K562 (cell line): ENCODE results near the gene FOXO4. TPM values are rescaled to one million over a fixed set of nuclear protein-coding genes. Genes with fewer than 3 reads are reported as not detected.

Source experiments
- BHLHE40 ChIP-seq: IDR thresholded peaks from 2 replicates; pipeline ENCODE4 v1.6.1; 2011; ENCODE audit warnings: low read length, improper control_type of control experiment
- BRD4 ChIP-seq: fragments of 200-600 bp; sonication (generic); IDR thresholded peaks from 2 replicates; pipeline ENCODE4 v1.6.1; 2017; ENCODE audit warnings: inconsistent platforms
- C11orf30 ChIP-seq: fragments of 450-650 bp; IDR thresholded peaks from 2 replicates; pipeline ENCODE4 v1.6.1; 2016; ENCODE audit warnings: low read depth, mild to moderate bottlenecking
- CCNT2 ChIP-seq: IDR thresholded peaks from 2 replicates; pipeline ENCODE4 v1.6.1; 2011; ENCODE audit warnings: borderline replicate concordance, low read depth, mild to moderate bottlenecking, moderate library complexity, mixed read lengths, low read length; ENCODE audit not compliant: insufficient read length; ENCODE audit errors: extremely low read depth
- CHD1 ChIP-seq: fragments of 200-600 bp; sonication (generic); IDR thresholded peaks from one replicate; pipeline ENCODE4 v1.6.1; 2012; ENCODE audit warnings: mild to moderate bottlenecking, moderate library complexity, low read length, inconsistent platforms
- EGR1 ChIP-seq: fragments of 450-650 bp; conservative IDR thresholded peaks from 2 replicates; pipeline ENCODE4 v1.6.1; 2017; ENCODE audit warnings: mild to moderate bottlenecking
- GABPA ChIP-seq: fragments of 200-800 bp; sonication (Bioruptor generic); conservative IDR thresholded peaks from 2 replicates; pipeline ENCODE4 v1.6.1; 2016; ENCODE audit warnings: low read depth, missing genetic modification characterization, missing compliant biosample characterization
- GTF2E2 ChIP-seq: fragments of 200-800 bp; sonication (Bioruptor generic); IDR thresholded peaks from 2 replicates; pipeline ENCODE4 v1.6.1; 2016; ENCODE audit warnings: missing genetic modification characterization, missing compliant biosample characterization
- GTF2F1 ChIP-seq: IDR thresholded peaks from 2 replicates; pipeline ENCODE4 v1.6.1; 2011; ENCODE audit warnings: low read depth, low read length, improper control_type of control experiment
- MNT ChIP-seq, 2 experiments: fragments of 450-650 bp; conservative IDR thresholded peaks; 2 replicates each; pipeline ENCODE4 v1.6.1; 2017; ENCODE audit warnings: mild to moderate bottlenecking in 2 of 2, moderate library complexity in 2 of 2
- RB1 ChIP-seq: fragments of 450-650 bp; IDR thresholded peaks from 2 replicates; pipeline ENCODE4 v1.6.1; 2017; ENCODE audit warnings: low read depth, mild to moderate bottlenecking
- SP1 ChIP-seq: sonication (generic); formaldehyde crosslinking; IDR thresholded peaks from 2 replicates; pipeline ENCODE4 v1.8.1; 2022; ENCODE audit warnings: mild to moderate bottlenecking, missing genetic modification reagents
- SRSF7 ChIP-seq: fragments of 200-400 bp; formaldehyde crosslinking; optimal IDR thresholded peaks from 2 replicates; pipeline ENCODE3; 2017; ENCODE audit warnings: mild to moderate bottlenecking, low read depth, low read length
- TAF1 ChIP-seq: IDR thresholded peaks from 2 replicates; pipeline ENCODE4 v1.6.1; 2011; ENCODE audit warnings: mild to moderate bottlenecking, low read length, moderate library complexity; ENCODE audit not compliant: insufficient read depth, control insufficient read depth, severe bottlenecking; ENCODE audit errors: extremely low read depth
- YY1 ChIP-seq, 3 experiments: IDR thresholded peaks; 2 replicates each; pipeline ENCODE4 v1.6.1; 2011; ENCODE audit warnings: low read length in 2 of 3, mild to moderate bottlenecking in 2 of 3, moderate library complexity in 2 of 3, borderline replicate concordance in 1 of 3, control low read depth in 1 of 3, low read depth in 1 of 3; ENCODE audit not compliant: insufficient read depth in 3 of 3, insufficient replicate concordance in 2 of 3, control insufficient read depth in 1 of 3, insufficient read length in 1 of 3; ENCODE audit errors: extremely low read depth in 1 of 3
- ZFX ChIP-seq: sonication (generic); formaldehyde crosslinking; IDR thresholded peaks from 2 replicates; pipeline ENCODE4 v1.8.0; 2022; ENCODE audit warnings: mild to moderate bottlenecking, missing genetic modification reagents, moderate library complexity
- polyA plus RNA-seq, 8 experiments: library from polyadenylated mRNA; depleted of rRNA in 4 of 8; stranded (reverse) in 5 of 8; unstranded in 3 of 8; fragments of >200 nt; fragmentation: Nextera tagmentation in 2 of 8; fragmentation: Illumina TruSeq in 1 of 8; extraction: Ambion mirVana in 2 of 8; extraction: Trizol in 1 of 8; gene quantifications; 2 replicates each; pipeline versions ENCODE4 v1.2.1 to v1.2.3, GENCODE V29; 2011 to 2014; ENCODE audit warnings: inconsistent platforms in 1 of 8, missing spikeins in 1 of 8
- total RNA-seq, 7 experiments: library from RNA; depleted of rRNA in 6 of 7; stranded (reverse); fragments of >200 nt in 6 of 7; fragmentation: Illumina TruSeq in 2 of 7; extraction: Trizol in 2 of 7; gene quantifications; 2 replicates each; pipeline versions ENCODE4 v1.2.1 to v1.2.3, GENCODE V29; 2011 to 2021; ENCODE audit warnings: low replicate concordance in 1 of 7

Gene FOXO4
- total and polyA plus RNA-seq, 9 of the 15 experiments (the other 6 are each of a cell fraction or from before 2014, with no cell fraction given) = 0.13 to 26.6 (median 8.5) TPM

GRCh38 chrX:71118032-71118984 lies 22.7 kb downstream of the FOXO4 start, which contains the start of gene MED12 (continued):
- TF ChIP-seq YY1 (IDR thresholded peaks at IDR 0.05; ENCODE audit: borderline replicate concordance in 1 of 3, control insufficient read depth in 1 of 3, extremely low read depth in 1 of 3, insufficient read depth in 3 of 3, insufficient read length in 1 of 3, insufficient replicate concordance in 2 of 3, low read depth in 1 of 3, low read length in 2 of 3) (peak; percentile 47 to 90 (median 82)), TAF1 (peak; percentile 60), GABPA (peak; percentile 18; the same call in 1 of the 2 replicates), C11orf30 (peak; percentile 10; the same call in 1 of the 2 replicates), CHD1 (peak; percentile 28), SRSF7 (no peak), EGR1 (peak; percentile 23), BHLHE40 (peak; percentile 14; the same call in 1 of the 2 replicates), GTF2F1 (no peak), RB1 (0 out of 2 replicates have a peak, but pooled peaks have one; percentile 34), GTF2E2 (tag) (peak; percentile 57; the same call in 1 of the 2 replicates), CCNT2 (no peak), MNT (conservative IDR thresholded peaks at IDR 0.05) (peak in 1 of 2 experiments; percentile 47; a peak in 1 of 4 replicates), SP1 (0 out of 2 replicates have a peak, but pooled peaks have one; percentile 34), BRD4 (peak; percentile 71; the same call in 1 of the 2 replicates), ZFX (peak; percentile 79)
